Karpas-422 (cell line): ENCODE data around the gene PWWP2A. TPM values are rescaled to one million over a fixed set of nuclear protein-coding genes. Genes with fewer than 3 reads are reported as not detected.

Experiments used
- DNase-seq: peaks from one replicate; pipeline ENCODE4 v3.0.0-alpha.2; 2015
- H2AFZ ChIP-seq: fragments of 200-600 bp; sonication (generic); 2 replicates; pipeline ENCODE4 v1.6.1; 2014; ENCODE audit warnings: antibody characterized with exemption, low read length, mixed read lengths
- H3K27ac ChIP-seq: fragments of 200-600 bp; sonication (generic); 2 replicates; pipeline ENCODE4 v1.5.1; 2014; ENCODE audit warnings: mild to moderate bottlenecking, low read length, moderate library complexity
- H3K27me3 ChIP-seq: fragments of 200-600 bp; sonication (generic); 2 replicates; pipeline ENCODE4 v1.6.1; 2014; ENCODE audit warnings: low read length, mixed read lengths
- H3K36me3 ChIP-seq: fragments of 200-600 bp; sonication (generic); 2 replicates; pipeline ENCODE4 v1.6.1; 2014; ENCODE audit warnings: low read length, mixed read lengths; ENCODE audit not compliant: insufficient read depth
- H3K4me1 ChIP-seq: fragments of 200-600 bp; sonication (generic); 2 replicates; pipeline ENCODE4 v1.6.1; 2014; ENCODE audit warnings: mild to moderate bottlenecking, low read length, mixed read lengths
- H3K4me2 ChIP-seq: fragments of 200-600 bp; sonication (generic); 2 replicates; pipeline ENCODE4 v1.6.1; 2014; ENCODE audit warnings: low read length, low read depth, mild to moderate bottlenecking; ENCODE audit not compliant: poor library complexity, severe bottlenecking
- H3K4me3 ChIP-seq: fragments of 200-600 bp; sonication (generic); 2 replicates; pipeline ENCODE4 v1.5.1; 2014; ENCODE audit warnings: mild to moderate bottlenecking, antibody characterized with exemption, low read length, mixed read lengths
- H3K79me2 ChIP-seq: fragments of 200-600 bp; sonication (generic); 2 replicates; pipeline ENCODE4 v1.6.1; 2014; ENCODE audit warnings: mild to moderate bottlenecking, low read length, mixed read lengths
- H3K9ac ChIP-seq: fragments of 200-600 bp; sonication (generic); 2 replicates; pipeline ENCODE4 v1.6.0; 2014; ENCODE audit warnings: low read length
- H3K9me2 ChIP-seq: fragments of 200-600 bp; sonication (generic), shearing (Covaris generic); replicated peaks from 2 replicates; pipeline ENCODE4 v1.6.0; 2014; ENCODE audit warnings: mild to moderate bottlenecking, low read length, moderate library complexity; ENCODE audit not compliant: insufficient read depth
- H3K9me3 ChIP-seq: fragments of 300-700, 200-600 bp; sonication (generic); 2 replicates; pipeline ENCODE4 v1.6.1; 2014; ENCODE audit warnings: low read length, mixed read lengths
- H4K20me1 ChIP-seq: fragments of 200-600 bp; sonication (generic); 2 replicates; pipeline ENCODE4 v1.6.1; 2014; ENCODE audit warnings: mild to moderate bottlenecking, antibody characterized with exemption, low read length, low read depth; ENCODE audit not compliant: insufficient read depth
- total RNA-seq: library from RNA; depleted of rRNA; stranded (reverse); fragments of >200 nt; shearing (Covaris generic); gene quantifications from 2 replicates; pipeline ENCODE4 v1.2.3, GENCODE V29; 2014; ENCODE audit warnings: low replicate concordance

Gene PWWP2A
- total RNA-seq, 1 experiment from 2014 or later, result 25.8 TPM

DNA sequence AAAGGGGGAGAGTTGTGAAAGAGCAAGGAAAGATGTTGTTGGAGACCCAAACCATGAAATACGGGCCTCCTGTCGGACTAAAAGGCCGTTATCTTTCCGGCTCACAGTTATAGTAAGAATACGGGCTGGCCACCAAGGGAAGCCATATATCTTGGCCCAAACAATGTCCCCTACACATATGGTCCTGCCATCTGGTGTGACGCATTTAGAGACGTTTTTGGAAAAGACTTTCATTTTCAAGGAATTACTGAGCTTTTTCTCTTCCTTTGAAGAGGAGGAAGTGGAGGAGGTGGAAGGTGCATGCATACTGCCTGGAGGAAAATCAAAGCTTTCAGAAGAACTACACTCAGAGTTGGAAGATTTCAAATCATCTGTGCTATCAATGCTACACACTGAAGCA is 26.7 kb downstream of the PWWP2A start:
- no peak overlapping the region for H3K27ac ChIP-seq

DNA sequence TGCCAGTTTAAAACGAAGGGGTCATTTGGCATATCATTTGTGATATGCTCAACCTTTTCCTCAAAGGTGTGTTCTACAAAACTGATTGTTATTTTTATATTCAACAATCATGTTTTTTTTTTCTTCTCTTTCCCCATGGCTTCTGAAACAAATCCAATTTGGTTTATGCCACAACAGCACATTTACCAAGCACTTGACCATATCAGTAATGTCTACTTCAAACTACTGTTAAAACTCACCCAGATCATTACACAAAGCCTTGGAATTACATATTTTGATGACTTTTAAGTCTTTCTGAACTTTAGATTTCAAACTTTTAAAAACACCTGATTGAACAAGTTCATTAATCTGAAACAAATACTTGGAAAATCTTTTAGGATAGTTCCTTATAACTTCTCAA is 29.2 kb downstream of the PWWP2A start:
- no peak overlapping the region for H3K4me3 ChIP-seq
- H3K79me2 ChIP-seq, result peaks cover 2% of the 10 kb centered on the region
- DNase-seq, result no peak

More for the DNA sequence above, 26.7 kb downstream of the PWWP2A start:
- Histone ChIP-seq H3K4me2 (no peak overlapping the region), H3K36me3 (peaks cover 18% of the 10 kb centered on the region; the same call in 1 of the 2 replicates), H2AFZ (no peak overlapping the region), H3K79me2 (peaks cover 22% of the 10 kb centered on the region), H4K20me1 (no peaks in the 10 kb centered on the region), H3K9me2 (no peaks in the 10 kb centered on the region), H3K4me3 (no peak overlapping the region), H3K4me1 (peaks cover 15% of the 10 kb centered on the region), H3K9me3 (no peaks in the 10 kb centered on the region), H3K9ac (no peak overlapping the region), H3K27me3 (no peaks in the 10 kb centered on the region)
- DNase-seq, result no peak

DNA sequence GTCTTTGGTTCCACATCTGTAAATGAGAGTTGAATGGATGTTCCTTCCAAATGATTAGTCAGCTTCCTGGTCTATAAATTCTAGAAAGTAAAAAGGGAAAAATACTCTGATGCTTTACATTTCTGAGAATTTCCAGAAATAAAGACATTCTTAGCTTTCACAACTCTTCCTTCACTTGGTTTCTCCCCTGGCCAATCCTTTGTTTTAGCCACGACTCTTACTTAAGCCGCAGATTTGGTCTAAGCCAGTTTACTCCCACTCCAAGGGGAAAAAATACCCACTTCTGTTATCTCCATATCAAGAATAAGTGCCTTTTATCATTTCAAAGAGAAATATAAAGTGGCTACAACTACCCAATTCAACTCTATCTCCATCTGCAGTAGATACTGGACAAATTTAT is 29.7 kb downstream of the PWWP2A start:
- Histone ChIP-seq H3K27me3 (no peaks in the 10 kb centered on the region), H4K20me1 (no peaks in the 10 kb centered on the region), H3K9me2 (no peaks in the 10 kb centered on the region), H3K4me3 (no peak overlapping the region), H3K9ac (no peak overlapping the region), H3K79me2 (no peaks in the 10 kb centered on the region; the same call in 1 of the 2 replicates), H3K36me3 (peaks cover 18% of the 10 kb centered on the region; the same call in 1 of the 2 replicates), H2AFZ (no peak overlapping the region), H3K9me3 (no peaks in the 10 kb centered on the region), H3K4me2 (no peak overlapping the region), H3K27ac (no peak overlapping the region), H3K4me1 (peaks cover 15% of the 10 kb centered on the region)
- no peak for DNase-seq

More for the DNA sequence above, 29.2 kb downstream of the PWWP2A start:
- H3K9ac ChIP-seq, result no peak overlapping the region
- H4K20me1 ChIP-seq, result no peaks in the 10 kb centered on the region
- no peak overlapping the region for H2AFZ ChIP-seq
- no peaks in the 10 kb centered on the region for H3K9me2 ChIP-seq
- peaks cover 15% of the 10 kb centered on the region for H3K4me1 ChIP-seq
- H3K9me3 ChIP-seq, result no peaks in the 10 kb centered on the region
- H3K4me2 ChIP-seq, result no peak overlapping the region
- no peak overlapping the region for H3K27ac ChIP-seq
- H3K27me3 ChIP-seq, result no peaks in the 10 kb centered on the region
- H3K36me3 ChIP-seq, result peaks cover 18% of the 10 kb centered on the region; the same call in 1 of the 2 replicates

DNA sequence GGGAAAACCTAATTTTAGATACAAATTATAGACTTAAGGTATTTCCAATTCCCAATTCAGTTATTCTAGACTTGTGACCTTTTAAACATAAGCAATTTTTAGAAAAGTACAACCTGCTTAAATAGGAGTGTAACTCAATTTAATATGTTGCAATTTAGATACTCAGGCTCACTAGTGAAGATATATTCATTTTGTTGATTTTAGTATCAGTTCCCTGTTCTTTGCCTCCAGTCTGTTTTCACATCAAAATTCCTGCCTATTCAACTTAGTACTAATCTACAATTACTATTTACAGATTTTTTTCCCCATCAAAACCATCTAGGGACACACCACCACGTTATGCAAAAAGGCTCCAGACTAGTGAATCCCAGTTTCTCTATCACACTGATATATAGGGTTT is 30.4 kb downstream of the PWWP2A start:
- H3K27me3 ChIP-seq, result no peaks in the 10 kb centered on the region
- H3K4me1 ChIP-seq, result peaks cover 15% of the 10 kb centered on the region
- H3K9me2 ChIP-seq, result no peaks in the 10 kb centered on the region
- no peak overlapping the region for H3K4me3 ChIP-seq
- H3K36me3 ChIP-seq, result peaks cover 17% of the 10 kb centered on the region; the same call in 1 of the 2 replicates
- H3K79me2 ChIP-seq, result no peaks in the 10 kb centered on the region; the same call in 1 of the 2 replicates
- no peak overlapping the region for H3K27ac ChIP-seq
- H2AFZ ChIP-seq, result no peak overlapping the region
- no peak for DNase-seq
- no peak overlapping the region for H3K4me2 ChIP-seq
- no peaks in the 10 kb centered on the region for H3K9me3 ChIP-seq
- H4K20me1 ChIP-seq, result no peaks in the 10 kb centered on the region
- H3K9ac ChIP-seq, result no peak overlapping the region

DNA sequence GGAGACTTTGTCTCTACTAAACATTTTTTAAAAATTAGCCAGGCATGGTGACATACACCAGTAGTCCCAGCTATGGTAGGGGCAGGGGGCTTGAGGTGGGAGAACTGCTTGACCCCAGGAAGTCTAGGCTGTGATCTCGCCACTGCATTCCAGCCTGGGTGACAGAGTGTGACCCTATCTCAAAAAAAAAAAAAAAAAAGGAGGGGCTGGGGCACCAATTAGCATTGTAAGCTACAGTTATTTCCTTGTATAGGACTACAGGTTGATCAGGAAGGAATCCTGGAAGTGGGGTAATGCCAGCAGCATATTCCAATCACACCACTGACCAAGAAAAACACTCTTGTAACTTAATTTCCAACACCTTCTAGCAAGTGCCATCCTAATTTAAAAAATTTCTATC is 32.1 kb downstream of the PWWP2A start:
- Histone ChIP-seq H3K4me3 (no peak overlapping the region), H3K9me2 (no peaks in the 10 kb centered on the region), H2AFZ (no peak overlapping the region), H3K36me3 (peaks cover 1% of the 10 kb centered on the region; the same call in 1 of the 2 replicates), H3K4me1 (peaks cover 3% of the 10 kb centered on the region), H3K27ac (no peak overlapping the region), H3K79me2 (no peaks in the 10 kb centered on the region; the same call in 1 of the 2 replicates), H3K9ac (no peak overlapping the region), H3K4me2 (no peak overlapping the region), H4K20me1 (no peaks in the 10 kb centered on the region), H3K27me3 (no peaks in the 10 kb centered on the region), H3K9me3 (no peaks in the 10 kb centered on the region)
- no peak for DNase-seq

DNA sequence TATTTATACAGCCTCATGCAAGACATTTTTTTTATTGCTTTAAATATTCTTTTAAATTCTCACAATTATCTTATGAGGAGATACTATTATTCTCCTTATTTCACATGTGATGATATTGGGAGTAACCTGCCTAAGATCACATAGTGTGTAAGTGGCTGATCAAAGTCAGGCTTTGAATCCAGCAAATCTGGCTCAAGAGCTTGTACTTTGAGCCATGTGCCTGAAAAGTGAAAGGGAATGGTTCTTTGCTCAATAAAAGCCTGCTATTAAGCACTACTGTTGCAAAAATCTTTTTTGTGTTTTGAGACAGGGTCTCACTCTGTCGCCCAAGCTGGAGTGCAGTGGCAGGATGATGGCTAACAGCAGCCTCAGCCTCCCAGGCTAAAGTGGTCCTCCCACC is 35.1 kb downstream of the PWWP2A start:
- no peak overlapping the region for H3K4me3 ChIP-seq
- peaks cover 13% of the 10 kb centered on the region for H3K4me1 ChIP-seq
- no peaks in the 10 kb centered on the region for H4K20me1 ChIP-seq
- no peaks in the 10 kb centered on the region for H3K9me2 ChIP-seq
- H3K27ac ChIP-seq, result no peak overlapping the region
- no peaks in the 10 kb centered on the region for H3K27me3 ChIP-seq
- no peaks in the 10 kb centered on the region for H3K36me3 ChIP-seq
- H2AFZ ChIP-seq, result no peak overlapping the region
- H3K9me3 ChIP-seq, result no peaks in the 10 kb centered on the region
- no peak overlapping the region for H3K9ac ChIP-seq
- no peak for DNase-seq
- no peak overlapping the region for H3K4me2 ChIP-seq
- H3K79me2 ChIP-seq, result no peaks in the 10 kb centered on the region

DNA sequence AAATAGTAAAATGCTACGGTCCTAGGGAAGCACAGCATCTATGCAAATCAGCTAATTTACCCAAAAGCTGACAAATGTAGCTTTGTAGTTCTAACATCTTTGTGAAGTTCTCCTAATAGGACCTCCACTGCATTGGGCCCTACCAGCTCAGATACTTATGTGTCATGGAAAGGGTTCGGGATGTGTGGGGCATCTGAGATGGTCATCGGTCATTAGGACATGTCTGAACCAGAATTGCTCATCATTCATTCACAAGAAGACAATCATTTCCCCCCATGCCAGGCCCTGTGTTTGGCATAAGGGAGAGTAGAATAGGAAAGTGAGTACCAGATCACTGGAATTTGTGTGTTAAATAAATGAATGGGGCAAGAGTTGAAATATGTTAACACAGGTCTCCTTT is 35.7 kb downstream of the PWWP2A start:
- no peaks in the 10 kb centered on the region for H4K20me1 ChIP-seq
- no peaks in the 10 kb centered on the region for H3K27me3 ChIP-seq
- no peak overlapping the region for H3K9ac ChIP-seq
- no peak overlapping the region for H2AFZ ChIP-seq
- H3K9me2 ChIP-seq, result no peaks in the 10 kb centered on the region
- H3K9me3 ChIP-seq, result no peaks in the 10 kb centered on the region
- no peak overlapping the region for H3K4me2 ChIP-seq
- H3K4me1 ChIP-seq, result peaks cover 13% of the 10 kb centered on the region
- H3K79me2 ChIP-seq, result no peaks in the 10 kb centered on the region
- H3K36me3 ChIP-seq, result no peaks in the 10 kb centered on the region
- DNase-seq, result no peak
- H3K27ac ChIP-seq, result no peak overlapping the region
- no peak overlapping the region for H3K4me3 ChIP-seq

DNA sequence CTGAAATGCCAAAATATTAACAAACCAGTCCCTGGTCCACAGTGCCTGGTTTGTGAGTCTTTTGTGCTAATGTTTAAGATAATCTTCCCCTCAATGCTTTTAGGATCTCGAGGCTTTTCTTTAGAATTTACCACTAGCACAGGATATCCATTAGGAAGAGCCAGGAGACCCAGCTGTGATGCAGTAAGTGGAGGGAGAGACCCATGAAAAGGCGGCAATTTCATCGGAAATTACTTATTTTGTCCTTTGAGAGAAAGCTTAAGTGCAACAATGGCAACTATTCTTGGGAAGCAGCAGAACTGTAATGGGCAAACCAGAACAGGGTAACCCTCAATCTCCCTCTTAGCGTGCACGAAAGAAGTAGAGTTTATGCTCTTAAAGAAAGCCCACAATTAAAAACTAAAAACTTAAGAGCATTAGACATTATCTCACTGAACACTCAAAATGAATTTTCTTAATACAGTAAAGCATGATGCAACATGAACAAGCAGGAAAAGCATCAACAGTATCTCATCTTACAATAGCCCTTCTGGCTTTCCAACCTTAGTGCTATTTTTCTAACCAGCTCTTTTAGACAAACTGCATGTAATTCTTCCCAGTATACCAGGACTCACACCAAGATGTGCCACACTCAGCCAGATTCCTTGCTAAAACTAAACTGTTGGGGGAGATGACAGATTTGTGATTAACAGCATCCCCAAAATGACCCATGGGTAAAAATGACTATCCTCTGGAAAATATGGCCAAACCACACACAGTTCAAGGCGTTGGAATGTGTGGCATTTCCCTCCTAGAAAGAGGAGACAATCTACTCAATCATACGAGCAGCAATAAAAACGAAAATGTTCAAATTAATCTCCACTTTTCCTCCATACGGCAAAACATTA is 36.4 kb downstream of the PWWP2A start:
- no peaks in the 10 kb centered on the region for H3K27me3 ChIP-seq
- H3K9me3 ChIP-seq, result no peaks in the 10 kb centered on the region
- peaks cover 13% of the 10 kb centered on the region for H3K4me1 ChIP-seq
- H3K4me2 ChIP-seq, result no peak overlapping the region
- H3K9ac ChIP-seq, result no peak overlapping the region
- no peaks in the 10 kb centered on the region for H3K79me2 ChIP-seq
- H3K9me2 ChIP-seq, result no peaks in the 10 kb centered on the region
- H3K36me3 ChIP-seq, result no peaks in the 10 kb centered on the region
- no peak for DNase-seq
- no peaks in the 10 kb centered on the region for H4K20me1 ChIP-seq
- no peak overlapping the region for H2AFZ ChIP-seq
- no peak overlapping the region for H3K4me3 ChIP-seq
- H3K27ac ChIP-seq, result no peak overlapping the region
